Hepatocyte (in vitro differentiated cells): ENCODE data around the gene SDHB. TPM values are rescaled to one million over a fixed set of nuclear protein-coding genes. Genes with fewer than 3 reads are reported as not detected.

ENCODE experiments used
- DNase-seq: peaks from one replicate; pipeline ENCODE4 v3.0.0-alpha.2; 2016; ENCODE audit warnings: low spot score
- H2AFZ ChIP-seq: fragments of 200-600 bp; sonication (generic); 2 replicates; pipeline ENCODE4 v1.6.0; 2016; ENCODE audit warnings: antibody characterized with exemption, mild to moderate bottlenecking
- H3K27ac ChIP-seq: fragments of 200-600 bp; sonication (generic); 2 replicates; pipeline ENCODE4 v1.5.1; 2016; ENCODE audit warnings: mild to moderate bottlenecking
- H3K27me3 ChIP-seq: fragments of 200-600 bp; sonication (generic); 2 replicates; pipeline ENCODE4 v1.6.1; 2016
- H3K36me3 ChIP-seq: fragments of 200-600 bp; sonication (generic); replicated peaks from 2 replicates; pipeline ENCODE4 v1.5.1; 2016; ENCODE audit warnings: low read depth; ENCODE audit not compliant: insufficient read depth
- H3K4me1 ChIP-seq: fragments of 200-600 bp; sonication (generic); 2 replicates; pipeline ENCODE4 v1.5.1; 2016; ENCODE audit warnings: mild to moderate bottlenecking, moderate library complexity; ENCODE audit not compliant: insufficient read depth
- H3K4me2 ChIP-seq: fragments of 200-600 bp; sonication (generic); 2 replicates; pipeline ENCODE4 v1.6.0; 2016
- H3K4me3 ChIP-seq: fragments of 200-600 bp; sonication (generic); 2 replicates; pipeline ENCODE4 v1.5.1; 2016; ENCODE audit warnings: mild to moderate bottlenecking
- H3K79me2 ChIP-seq: fragments of 200-600 bp; sonication (generic); 2 replicates; pipeline ENCODE4 v1.6.0; 2017; ENCODE audit warnings: mild to moderate bottlenecking
- H3K9me2 ChIP-seq: fragments of 200-600 bp; sonication (generic); replicated peaks from 2 replicates; pipeline ENCODE4 v1.6.0; 2017; ENCODE audit warnings: mild to moderate bottlenecking; ENCODE audit not compliant: insufficient read depth
- H3K9me3 ChIP-seq: fragments of 200-600 bp; sonication (generic); 2 replicates; pipeline ENCODE4 v1.5.1; 2016; ENCODE audit warnings: low read depth, mild to moderate bottlenecking
- H4K20me1 ChIP-seq: fragments of 200-600 bp; sonication (generic); 2 replicates; pipeline ENCODE4 v1.6.0; 2016; ENCODE audit warnings: mild to moderate bottlenecking; ENCODE audit not compliant: insufficient read depth, poor library complexity, severe bottlenecking
- EZH2 ChIP-seq: fragments of 200-600 bp; sonication (generic); IDR thresholded peaks from 2 replicates; pipeline ENCODE4 v1.6.1; 2016; ENCODE audit warnings: antibody characterized with exemption, mild to moderate bottlenecking, borderline replicate concordance
- EZH2phosphoT487 ChIP-seq: fragments of 200-600 bp; sonication (generic); IDR thresholded peaks from one replicate; pipeline ENCODE4 v1.6.1; 2018; ENCODE audit warnings: antibody characterized with exemption, mild to moderate bottlenecking, low read depth, moderate library complexity; ENCODE audit not compliant: unreplicated experiment, severe bottlenecking
- WGBS: methylation state at CpG from one replicate; pipeline ENCODE4 v1.1.6; 2016; ENCODE audit warnings: low lambda C conversion rate; ENCODE audit errors: missing lambda C conversion rate; 5-methylcytosine and 5-hydroxymethylcytosine counted together
- polyA plus RNA-seq: library from polyadenylated mRNA; unstranded; fragments of >200 nt; fragmentation: Nextera tagmentation; extraction: Ambion mirVana; gene quantifications from 2 replicates; pipeline ENCODE4 v1.2.1, GENCODE V29; 2016
- total RNA-seq: library from RNA; depleted of rRNA; stranded (reverse); fragments of >200 nt; gene quantifications from 2 replicates; pipeline ENCODE4 v1.2.3, GENCODE V29; 2014
- TF ChIP-seq, protein P1 (sequence below): fragments of 200-600 bp; sonication (generic); IDR thresholded peaks from 2 replicates; pipeline ENCODE4 v1.5.1; 2016; ENCODE audit warnings: antibody characterized with exemption, mild to moderate bottlenecking; ENCODE audit not compliant: poor library complexity

The SDHB gene
- total RNA-seq: 175 and 181 TPM in 2 replicates
- polyA plus RNA-seq: 105 and 144 TPM in 2 replicates

GRCh38 chr1:17053685-17054410 is at the start of gene SDHB:
Gene SDHB (minus strand): TSS chr1:17054032. CDS start chr1:17054019, 13 bp downstream.
- Histone ChIP-seq H3K4me1 (peaks cover 9% of the 10 kb centered on the region), H3K27ac (peak within 1 kb of the TSS; percentile 83), H3K27me3 (no peaks in the 10 kb centered on the region), H3K79me2 (peaks cover 46% of the 10 kb centered on the region), H2AFZ (peak within 1 kb of the TSS; percentile 58), H3K4me3 (peak within 1 kb of the TSS; percentile 68), H3K36me3 (no peaks in the 10 kb centered on the region), H3K9me2 (no peaks in the 10 kb centered on the region), H3K9me3 (no peaks in the 10 kb centered on the region), H4K20me1 (no peaks in the 10 kb centered on the region), H3K4me2 (peak within 1 kb of the TSS; percentile 89)
- TF ChIP-seq, protein P1, sequence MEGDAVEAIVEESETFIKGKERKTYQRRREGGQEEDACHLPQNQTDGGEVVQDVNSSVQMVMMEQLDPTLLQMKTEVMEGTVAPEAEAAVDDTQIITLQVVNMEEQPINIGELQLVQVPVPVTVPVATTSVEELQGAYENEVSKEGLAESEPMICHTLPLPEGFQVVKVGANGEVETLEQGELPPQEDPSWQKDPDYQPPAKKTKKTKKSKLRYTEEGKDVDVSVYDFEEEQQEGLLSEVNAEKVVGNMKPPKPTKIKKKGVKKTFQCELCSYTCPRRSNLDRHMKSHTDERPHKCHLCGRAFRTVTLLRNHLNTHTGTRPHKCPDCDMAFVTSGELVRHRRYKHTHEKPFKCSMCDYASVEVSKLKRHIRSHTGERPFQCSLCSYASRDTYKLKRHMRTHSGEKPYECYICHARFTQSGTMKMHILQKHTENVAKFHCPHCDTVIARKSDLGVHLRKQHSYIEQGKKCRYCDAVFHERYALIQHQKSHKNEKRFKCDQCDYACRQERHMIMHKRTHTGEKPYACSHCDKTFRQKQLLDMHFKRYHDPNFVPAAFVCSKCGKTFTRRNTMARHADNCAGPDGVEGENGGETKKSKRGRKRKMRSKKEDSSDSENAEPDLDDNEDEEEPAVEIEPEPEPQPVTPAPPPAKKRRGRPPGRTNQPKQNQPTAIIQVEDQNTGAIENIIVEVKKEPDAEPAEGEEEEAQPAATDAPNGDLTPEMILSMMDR: no peak
- no peak for TF ChIP-seq EZH2phosphoT487
- TF ChIP-seq EZH2: no peak
- WGBS: under 1% methylated on average over 44 of the region's 44 CpGs
- peak; percentile 99 for DNase-seq

DNA sequence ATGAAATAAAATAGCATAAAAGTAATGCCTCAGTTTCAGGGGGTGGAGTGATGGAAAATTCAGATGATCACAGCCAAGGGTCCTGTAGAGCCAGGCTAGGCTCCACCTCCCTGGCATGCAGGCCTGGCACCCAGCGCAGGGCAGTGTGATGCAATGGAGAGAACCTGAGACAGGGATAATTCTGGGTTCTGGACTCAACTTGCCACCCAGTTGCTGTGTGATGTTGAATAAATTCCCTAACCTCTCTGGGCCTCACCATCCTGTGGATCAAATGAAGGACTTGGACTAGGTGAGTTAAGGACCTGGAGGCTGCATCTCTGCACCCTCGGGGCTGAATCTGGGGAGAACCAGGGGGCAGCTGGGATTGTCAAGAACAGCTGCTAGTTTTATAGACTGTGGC is 48.4 kb upstream of the SDHB start:
- H3K9me3 ChIP-seq: no peaks in the 10 kb centered on the region
- H3K9me2 ChIP-seq: no peaks in the 10 kb centered on the region
- H2AFZ ChIP-seq: no peak overlapping the region
- H3K4me3 ChIP-seq: no peak overlapping the region
- no peaks in the 10 kb centered on the region for H3K79me2 ChIP-seq
- no peaks in the 10 kb centered on the region for H3K4me1 ChIP-seq
- no peaks in the 10 kb centered on the region for H3K27me3 ChIP-seq
- H3K4me2 ChIP-seq: no peak overlapping the region
- DNase-seq: no peak
- TF ChIP-seq EZH2 (no peak), EZH2phosphoT487 (no peak)
- TF ChIP-seq, protein P1: no peak
- no peaks in the 10 kb centered on the region for H4K20me1 ChIP-seq
- 81% methylated on average over 2 of the region's 2 CpGs for WGBS
- no peak overlapping the region for H3K27ac ChIP-seq
- H3K36me3 ChIP-seq: no peaks in the 10 kb centered on the region

GRCh38 chr1:17101261-17101660 is 47.4 kb upstream of the SDHB start:
- H3K27ac ChIP-seq: no peak overlapping the region
- no peaks in the 10 kb centered on the region for H3K9me2 ChIP-seq
- H3K36me3 ChIP-seq: no peaks in the 10 kb centered on the region
- H3K79me2 ChIP-seq: no peaks in the 10 kb centered on the region
- no peak overlapping the region for H2AFZ ChIP-seq
- no peak for DNase-seq
- no peak overlapping the region for H3K4me2 ChIP-seq
- H3K27me3 ChIP-seq: no peaks in the 10 kb centered on the region
- no peaks in the 10 kb centered on the region for H3K9me3 ChIP-seq
- no peaks in the 10 kb centered on the region for H3K4me1 ChIP-seq
- WGBS: 81% methylated on average over 4 of the region's 4 CpGs
- no peak overlapping the region for H3K4me3 ChIP-seq
- no peak for TF ChIP-seq EZH2phosphoT487
- no peak for TF ChIP-seq EZH2
- TF ChIP-seq, protein P1: no peak
- H4K20me1 ChIP-seq: no peaks in the 10 kb centered on the region
